ENCODE results near the gene APBA2.

Gene APBA2

DNA sequence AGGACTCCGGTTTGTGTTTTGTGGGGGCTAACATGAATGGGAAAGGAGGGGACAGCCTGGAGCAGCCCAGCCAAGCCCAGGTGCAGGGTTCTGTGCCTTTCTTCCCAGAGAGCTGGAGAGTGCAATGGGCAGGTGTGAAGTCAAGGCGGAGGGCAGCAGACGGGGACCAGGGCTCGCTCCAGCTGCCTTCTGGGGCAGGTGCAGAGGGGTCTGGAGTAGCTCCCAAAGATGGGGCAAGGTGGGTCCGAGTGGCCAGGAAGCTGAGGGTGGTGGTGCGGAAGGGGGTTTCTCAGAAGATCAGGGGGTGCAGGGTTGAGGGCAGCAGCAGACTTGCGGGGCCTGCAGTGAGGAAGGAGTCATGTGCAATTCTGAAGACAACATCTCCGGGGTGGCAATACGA, 225.0 kb downstream of the APBA2 start:
- no peak for DNase-seq

DNA sequence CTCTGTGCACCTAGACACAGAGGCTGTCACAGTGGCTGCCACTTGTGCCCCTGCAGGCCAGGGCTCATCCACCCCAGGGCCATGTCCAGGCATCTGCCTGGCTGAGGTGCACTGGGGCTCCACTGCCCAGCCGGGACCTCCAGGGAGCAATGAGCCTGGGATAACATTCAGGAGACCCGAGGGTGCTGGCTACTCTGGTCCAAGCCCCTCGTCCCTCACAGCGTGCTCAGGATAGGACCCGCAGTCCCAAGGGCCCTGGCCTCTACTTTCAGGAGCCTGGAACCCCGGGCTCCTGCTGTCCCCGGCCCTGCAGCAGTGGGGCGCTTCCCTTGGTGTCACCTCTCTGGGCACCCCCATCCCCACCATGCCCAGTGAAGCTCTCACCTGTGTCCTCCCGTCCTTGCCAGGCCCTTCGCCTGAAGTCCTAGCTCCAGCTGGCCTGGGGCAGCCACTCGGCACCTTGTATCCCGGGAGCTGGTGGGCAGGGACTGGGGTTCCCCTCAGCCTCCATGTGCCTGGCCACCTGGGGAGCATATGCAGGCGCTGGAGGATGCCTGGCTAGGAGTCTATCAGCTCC, 226.0 kb downstream of the APBA2 start:
- no peak for DNase-seq

DNA sequence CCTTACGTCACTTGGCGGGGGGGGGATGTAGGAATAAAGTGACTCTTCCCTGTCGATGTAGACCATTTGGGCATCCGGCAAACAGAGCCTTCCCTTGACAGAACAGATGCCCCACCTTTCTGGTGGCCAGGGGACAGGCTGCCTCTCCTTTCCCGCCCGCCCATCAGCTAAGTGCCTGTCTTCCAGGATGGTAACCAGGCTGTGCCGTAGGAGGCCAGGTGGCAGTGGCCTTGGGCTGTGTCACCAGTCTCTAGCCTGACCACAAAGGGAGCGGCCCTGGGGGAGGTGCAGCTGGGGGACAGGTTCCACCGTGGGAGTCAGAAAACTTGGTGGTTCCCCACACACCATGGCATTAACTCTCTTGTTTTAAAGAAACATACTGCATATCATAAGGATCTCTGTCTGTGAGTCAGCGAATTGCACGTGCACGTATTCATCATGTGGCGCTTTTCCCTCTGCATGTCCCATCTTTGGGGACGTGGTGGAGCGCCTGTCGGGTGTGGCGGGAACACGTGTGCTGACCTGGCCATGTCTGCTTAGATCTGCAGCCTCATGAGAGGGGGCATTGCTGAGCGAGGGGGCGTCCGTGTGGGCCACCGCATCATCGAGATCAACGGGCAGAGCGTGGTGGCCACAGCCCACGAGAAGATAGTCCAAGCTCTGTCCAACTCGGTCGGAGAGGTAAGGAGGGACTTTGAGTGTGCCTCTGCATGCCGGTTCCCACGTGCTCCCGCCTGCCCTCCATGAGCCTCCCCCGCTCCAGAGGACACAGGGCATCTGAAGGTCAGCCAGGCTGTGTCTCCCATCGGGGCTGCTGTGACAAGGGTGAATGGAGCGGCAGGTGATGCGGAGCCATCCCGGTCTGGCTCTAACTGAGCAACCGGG, 227.8 kb downstream of the APBA2 start:
- DNase-seq: no peak

DNA sequence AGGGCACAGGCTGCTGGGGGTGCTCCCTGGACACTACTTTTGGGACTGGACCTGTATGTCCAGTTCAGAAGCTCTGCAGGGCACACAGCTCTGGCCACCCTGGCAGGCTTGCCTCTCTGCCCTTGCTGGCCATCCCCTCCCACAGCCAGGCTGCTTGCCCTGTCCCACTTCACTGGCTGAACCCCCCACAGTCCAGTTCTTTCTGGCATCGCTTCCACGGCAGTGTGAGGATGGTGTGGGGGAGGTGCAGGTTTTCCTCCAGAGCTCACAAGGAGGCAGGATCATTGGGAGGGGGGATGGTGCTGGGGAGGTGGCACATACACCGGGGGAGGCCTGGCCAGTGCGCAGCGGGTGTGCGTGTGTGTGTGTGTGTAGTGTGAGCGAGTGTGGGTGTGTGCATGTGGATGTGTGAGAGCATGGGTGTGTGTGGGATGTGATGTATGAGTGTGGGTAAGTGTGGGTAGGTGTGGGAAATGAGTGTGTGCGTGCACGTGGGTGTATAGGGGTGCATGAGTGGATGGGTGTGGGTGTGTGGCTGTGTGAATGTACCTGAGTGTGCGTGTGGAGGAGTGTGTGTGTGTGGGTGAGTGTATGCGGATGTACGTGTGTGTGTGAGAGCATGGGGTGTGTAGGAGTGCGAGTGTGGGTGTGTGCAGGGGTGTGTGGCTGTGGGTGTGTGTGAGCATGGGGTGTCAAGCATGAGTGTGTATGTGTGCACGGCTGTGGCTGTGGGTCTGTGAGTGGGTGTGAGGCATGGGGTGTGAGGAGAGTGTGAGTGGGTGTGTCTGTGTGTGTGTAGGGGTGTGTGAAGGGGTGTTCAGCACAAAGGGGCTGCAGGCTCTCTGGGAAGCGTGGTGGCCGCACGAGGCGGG, 228.7 kb downstream of the APBA2 start:
- no peak for DNase-seq

DNA sequence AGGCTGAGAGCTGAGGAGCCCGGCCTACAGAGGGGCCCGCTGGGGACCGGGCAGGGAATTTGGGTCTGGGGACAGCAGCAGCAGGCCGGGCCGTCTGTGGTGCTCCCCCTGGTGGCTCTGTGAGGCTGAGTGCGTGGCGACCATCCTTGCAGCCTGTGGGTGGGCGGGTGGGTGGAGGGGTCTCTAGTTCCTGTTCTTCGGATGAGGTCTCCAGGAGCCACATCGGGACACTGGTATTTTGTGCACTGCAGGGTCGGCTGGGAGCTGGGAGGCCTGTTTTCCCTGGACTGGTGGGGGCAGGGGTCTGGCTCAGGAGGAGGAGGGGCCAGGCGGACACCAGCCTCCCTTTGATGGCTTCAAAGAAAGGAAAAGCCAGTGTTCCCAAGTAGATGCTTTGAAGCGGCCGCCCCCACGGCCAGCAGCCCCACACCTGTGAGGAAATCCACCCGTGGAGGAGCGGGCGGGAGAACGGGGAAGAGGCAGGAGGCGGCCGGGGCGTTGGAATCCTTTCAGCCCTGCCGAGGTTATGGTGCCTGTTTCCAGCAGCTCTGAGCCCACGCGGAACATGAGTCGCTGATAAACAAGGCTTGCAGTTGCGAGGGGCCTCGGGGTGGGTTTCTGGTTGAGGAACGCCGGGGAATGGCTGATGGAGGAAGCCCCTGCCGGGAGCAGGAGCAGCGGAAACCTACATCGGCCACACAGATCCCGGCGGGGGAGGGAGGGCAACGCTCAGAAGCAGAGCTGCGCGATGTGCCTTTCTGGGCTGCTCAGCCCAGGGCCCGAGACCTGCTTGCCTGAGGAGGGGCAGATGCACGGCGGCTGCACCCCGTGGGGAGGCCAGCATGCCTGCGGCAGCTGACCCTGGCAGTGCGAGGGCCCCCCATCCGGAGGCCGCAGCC, 229.6 kb downstream of the APBA2 start:
- DNase-seq: no peak

DNA sequence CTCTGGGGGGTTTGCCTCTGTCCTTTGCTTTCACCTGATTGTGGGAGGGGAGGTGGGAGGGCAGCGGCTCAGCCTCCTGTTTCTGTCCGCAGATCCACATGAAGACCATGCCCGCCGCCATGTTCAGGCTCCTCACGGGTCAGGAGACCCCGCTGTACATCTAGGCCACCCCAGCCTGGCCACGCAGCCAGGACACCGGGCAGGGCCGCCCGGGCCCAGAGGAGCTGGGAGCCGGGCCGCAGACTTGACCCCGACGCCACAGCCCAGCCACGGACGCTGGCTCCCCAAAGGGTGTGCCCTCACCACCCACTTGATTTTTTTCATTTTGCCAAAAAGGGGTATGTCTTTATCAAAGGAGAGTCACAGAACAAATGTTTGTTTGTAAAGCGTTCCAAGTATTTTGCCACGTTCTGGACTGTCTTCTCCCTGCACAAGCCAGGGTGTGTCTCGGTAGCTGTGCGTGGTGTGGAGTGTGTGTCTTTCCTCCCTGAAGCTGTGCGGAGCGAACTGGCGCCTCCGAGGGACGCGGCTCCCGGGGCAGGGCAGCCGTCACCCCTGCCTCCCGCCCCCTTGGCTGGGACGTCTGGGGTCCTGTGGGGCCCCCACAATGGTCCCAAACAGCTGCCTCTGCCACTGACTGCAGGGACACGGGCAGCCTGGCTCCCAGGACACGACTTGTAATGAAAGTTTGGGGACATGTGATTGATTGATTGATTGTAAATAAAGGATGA, 231.4 kb downstream of the APBA2 start:
- DNase-seq: no peak

DNA sequence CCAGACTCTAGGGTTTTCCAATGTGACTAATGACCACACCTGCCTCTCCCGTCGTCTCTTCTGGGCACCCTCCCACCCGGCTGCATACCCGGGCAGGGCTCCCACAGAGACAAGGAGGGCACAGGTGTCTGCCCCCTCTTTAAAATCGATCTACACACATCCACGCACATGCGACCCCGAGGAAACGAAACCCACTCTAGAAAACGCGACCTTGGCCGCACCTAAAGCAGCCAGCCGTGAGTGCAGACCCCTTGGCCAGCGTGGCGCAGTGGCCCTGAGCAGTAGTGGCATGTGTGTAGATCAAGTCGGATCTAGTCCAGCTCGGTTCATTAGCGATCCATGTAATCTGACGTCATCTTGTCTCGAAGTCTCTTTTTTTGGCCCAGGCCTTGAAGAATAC, 232.0 kb downstream of the APBA2 start:
- DNase-seq: no peak

DNA sequence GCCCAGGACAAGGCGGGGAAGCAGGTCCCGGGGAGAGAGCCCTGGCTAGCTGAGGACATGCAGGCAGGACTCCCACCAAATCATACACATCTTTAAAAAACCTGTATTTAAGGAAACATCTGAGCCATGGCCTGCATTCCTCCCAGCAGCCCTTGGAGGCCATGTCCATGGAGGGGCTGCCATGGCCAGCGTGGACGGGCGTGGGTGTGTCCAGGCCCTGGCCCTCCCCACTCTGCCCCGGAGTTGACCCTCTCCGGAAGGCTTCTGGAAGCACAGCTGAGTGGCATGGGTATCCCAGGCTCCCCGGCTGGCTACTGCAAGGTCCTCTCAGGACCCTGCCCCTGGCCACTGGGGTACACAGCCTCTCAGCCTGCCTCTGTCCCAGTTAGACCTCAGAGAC, 234.1 kb downstream of the APBA2 start:
- DNase-seq: no peak

DNA sequence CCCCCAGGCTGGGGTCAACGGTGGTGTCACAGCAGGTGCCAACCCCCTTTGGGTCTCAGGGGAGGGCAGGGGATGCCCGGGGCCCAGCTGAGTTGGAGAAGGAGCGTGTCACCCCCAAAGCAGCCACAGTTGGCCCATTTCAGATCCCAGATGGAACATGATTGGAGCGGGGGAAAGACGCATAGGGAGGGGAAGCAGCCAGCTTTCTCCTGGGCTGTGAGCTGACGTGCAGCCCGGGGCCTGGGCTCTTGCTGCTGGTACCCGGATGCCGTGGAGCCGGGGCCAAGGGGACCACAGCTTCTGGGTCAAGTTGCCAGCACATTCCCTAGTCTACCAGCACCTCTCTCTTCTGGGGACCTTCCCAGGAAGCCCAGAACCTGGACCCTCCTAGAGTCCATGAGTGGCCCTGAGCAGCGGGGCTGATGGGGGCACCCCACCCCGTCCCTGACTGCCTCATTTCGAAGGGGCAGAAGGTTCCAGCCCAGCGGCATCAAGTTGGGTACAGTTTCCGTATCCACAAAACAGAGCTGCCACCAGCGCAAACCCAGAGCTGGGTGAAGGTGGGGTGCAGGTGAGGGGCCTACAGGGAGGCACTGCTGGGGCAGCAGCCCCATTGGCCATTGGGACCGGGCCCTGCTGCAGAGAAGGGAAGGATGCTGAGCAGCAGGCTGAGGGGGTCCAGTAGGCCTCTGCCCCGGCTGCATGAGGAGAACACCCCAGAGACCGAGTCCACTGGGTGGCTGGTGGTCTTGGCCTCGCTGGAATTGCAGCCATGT, 235.0 kb downstream of the APBA2 start:
- no peak for DNase-seq

DNA sequence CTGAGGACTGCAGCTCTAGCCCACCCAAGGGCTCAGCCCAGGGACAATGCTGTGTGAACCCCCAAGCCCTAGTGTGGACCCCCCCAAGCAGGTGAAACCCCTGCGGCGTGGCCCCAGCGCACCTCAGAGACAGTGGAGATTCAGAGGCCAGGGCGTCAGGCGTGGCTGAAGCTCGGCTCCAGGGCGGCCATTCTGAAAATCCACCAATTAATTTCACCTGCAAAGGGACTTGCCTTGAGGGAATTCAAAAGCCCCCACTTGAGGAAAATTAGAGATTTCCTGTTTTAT, 235.5 kb downstream of the APBA2 start:
- DNase-seq: no peak

DNA sequence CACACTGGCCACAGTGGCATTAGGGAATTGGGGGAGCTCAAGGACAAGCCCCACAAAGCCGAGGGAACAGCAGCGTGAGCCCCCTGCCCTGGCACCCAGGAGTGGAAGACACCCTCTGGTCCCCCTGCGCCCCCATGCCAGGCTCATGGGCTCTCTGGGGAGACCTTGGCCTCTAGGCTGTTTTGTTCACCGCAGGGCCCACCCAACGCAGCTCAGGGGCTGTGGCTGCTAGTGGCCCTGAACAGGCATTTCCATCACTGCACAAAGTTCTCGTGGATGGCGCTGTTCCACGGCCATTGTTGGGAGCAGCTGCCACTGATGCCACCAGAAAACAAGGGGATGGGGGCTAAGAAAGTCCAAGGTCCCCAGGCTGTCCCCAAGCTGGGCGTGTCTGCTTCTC, 236.1 kb downstream of the APBA2 start:
- DNase-seq: no peak

DNA sequence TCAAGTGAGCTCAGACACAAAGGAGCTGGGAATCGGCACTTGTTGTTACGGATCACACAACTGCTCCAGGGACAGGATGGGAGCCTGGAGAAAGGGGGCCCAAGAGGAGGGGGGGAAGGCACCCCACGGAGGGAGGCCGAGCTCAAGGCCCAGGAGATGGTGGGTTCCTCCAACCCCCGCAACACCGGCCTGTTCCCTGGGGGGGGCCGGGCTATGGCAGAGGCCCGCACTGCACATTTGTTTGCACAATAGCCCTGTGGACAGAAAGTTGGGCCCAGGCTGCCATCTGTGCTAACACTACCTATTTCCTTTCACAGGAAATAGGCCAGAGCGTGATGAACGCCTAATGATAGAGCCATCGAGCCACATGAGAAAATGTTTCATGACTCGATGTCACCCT, 236.7 kb downstream of the APBA2 start:
- DNase-seq: no peak

DNA sequence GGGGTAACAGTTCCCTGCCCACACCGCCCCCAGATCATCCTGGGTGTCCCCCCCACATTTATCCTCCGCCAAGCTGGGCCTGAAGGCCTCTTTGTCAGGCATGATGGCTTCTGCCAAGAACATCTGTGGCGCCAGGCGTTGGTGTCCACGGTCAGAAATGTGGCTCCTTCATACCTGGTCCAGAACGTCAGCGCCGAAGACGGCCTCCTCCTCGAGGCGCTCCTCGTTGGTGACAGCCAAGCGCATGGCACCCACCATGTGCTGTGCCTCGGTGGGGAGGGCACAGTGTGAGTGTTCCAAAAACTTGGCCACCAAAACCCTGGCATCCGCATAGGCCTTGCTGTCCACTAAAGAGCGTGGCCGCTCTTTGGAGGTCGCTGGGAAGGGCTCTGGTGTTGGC, 237.4 kb downstream of the APBA2 start:
- no peak for DNase-seq

DNA sequence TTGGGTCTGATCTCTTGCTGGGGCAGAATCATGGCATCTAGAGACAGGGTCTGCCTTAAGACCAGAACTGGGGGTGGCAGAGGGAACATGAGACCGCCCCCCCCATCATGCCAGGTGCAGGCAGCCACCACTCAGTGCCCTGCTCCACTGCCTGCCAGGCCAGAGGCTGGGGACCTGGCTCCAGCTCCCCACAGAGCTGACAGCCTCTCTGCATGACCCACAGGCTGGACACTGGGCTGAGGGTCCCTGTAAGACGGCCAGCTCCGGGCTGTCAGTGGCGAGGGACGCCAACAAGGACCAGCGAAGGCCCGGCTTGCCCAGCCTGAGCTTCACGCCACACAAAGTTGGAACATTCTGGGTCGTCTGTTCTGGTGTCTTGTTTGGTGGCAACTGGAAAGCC, 238.2 kb downstream of the APBA2 start:
- no peak for DNase-seq

DNA sequence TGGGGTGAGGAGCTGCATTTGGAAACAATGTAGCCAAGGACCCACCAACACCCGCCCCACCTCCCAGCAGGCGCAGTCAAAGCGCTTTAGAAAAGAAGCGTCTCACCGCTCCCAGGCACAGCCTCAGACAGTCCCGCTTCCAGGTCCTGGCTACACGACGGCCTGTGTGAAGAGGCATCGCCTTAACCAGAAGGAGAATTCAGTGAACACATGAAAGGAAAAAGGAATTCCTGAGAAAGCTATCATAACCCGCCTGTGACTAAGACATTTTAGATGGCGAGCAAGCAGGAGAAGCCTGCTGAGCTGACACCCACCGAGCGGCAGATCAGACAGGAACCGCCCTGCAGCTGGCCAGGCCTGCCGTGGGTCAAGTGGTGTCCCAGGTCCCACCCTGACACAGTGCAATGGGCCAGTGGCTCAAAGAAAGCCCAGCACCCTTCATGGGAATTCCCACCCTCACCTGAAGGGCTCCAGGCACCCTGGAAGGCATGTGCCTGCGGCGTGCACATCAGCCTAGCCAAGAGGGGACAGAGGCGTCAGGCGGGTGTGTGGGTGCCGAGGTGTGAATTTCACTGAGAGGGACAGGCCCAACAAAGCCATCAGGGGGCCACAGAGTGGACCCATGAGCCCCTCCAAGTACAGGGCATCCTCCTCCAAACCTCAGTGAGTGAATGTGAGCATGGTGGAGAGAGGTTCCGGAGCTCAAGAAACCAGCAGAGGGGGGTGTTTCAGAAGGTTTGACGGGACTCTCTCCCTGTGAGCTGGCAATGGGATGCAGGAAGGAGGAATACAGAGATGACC, 239.0 kb downstream of the APBA2 start:
- DNase-seq: no peak

DNA sequence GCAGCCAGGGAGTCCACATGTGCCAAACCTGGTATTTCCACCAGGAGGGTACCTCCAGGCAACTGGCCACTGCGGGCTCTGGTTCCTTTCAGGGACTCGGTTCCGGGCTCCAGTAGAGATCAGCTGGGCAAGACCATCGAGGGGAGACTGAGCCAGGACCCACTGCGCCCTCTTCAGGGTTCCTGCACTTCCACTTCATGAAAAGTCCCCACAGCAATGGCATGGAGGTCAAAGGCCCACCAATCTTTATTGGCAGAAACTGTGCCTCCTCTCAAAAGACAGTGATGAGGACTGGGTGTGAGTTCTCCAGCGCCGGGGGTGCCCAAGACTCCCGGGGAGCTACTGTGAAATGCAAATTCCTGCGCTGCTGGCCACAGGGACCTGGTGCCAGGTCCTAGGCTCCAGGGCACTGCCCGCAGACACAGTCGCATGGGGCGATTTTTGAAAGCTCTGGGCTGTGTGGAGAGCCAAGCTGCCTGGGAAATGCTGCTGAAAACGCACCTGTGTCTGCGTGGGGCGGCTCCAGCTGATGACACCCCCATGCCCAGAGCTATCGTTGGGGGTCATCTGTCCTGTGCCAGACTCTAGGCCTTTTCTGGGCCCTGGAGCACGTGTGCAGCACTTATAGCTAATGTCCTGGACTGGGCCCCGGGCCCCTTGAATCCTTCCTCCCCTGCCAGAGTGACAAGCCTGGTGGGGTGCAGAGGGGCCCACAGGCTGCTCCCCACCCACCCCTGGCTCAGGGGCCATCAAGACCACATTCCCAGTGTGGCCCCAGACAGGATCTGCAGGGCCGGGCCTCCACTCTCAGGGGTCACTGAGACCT, 239.8 kb downstream of the APBA2 start:
- DNase-seq: no peak

DNA sequence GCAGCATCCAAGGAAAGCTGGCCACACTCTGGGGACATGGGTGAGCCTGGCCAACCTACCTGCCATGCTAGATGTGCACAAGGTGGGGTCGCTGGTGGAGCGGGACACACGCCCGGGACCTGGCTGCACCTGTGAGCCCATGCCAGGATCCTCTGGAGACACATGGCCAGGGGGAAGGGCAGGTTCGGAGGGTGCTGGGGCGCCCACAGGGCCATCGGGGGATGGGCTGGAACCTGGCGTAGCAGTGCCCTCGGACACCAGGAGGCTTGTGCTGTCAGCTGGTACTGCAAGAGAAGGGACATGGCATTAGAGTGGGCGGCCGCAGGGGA, 240.4 kb downstream of the APBA2 start:
- no peak for DNase-seq

DNA sequence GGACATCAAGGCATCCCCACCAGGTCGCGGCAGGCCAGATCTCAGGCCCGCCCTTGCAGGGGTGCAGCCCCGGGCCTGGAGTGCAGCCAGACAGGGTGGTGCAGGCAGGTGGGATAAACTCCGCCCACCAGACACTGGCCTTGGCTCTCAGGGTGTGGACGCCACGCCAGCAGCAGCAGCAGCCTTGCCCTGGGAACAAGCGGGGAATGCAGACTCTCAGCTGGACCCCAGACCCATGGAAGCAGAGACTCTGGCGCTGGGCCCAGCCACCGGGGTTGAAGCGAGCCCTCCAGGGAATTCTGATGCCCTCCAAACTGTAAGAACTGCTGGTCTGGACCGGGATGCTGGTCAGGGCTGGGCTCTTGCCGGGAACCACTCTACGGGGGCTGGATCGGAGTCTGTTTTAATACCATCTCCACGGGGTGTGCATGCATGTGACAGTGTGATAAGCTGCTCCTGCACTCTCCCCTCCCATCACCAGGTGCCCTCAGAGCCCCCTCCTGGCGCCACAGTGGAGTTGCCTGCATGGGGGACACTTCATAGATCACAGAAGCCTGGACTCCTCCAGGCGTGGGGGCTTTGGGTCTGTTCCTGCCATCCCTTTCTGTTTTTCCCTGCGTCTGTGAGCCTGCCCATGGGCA, 241.2 kb downstream of the APBA2 start:
- DNase-seq: no peak

All from CD4-positive, alpha-beta T cell treated with Interleukin-21 for 1 hour (primary cell).